Measurements from ENCODE around the gene PDHA2. TPM values are rescaled to one million over a fixed set of nuclear protein-coding genes. Genes with fewer than 3 reads are reported as not detected.

Gene PDHA2
- not detected for total RNA-seq

- H3K27ac Mint-ChIP-seq, result no peak within 1 kb of the TSS
- DNase-seq, result no peak
- no peaks in the 10 kb centered on the region for H3K27me3 Mint-ChIP-seq (ENCODE audit: low read depth)
- CTCF ChIA-PET, result no interaction called here
- H3K9me3 Mint-ChIP-seq, result peaks cover 2% of the 10 kb centered on the region
- no peaks in the 10 kb centered on the region for H3K4me1 Mint-ChIP-seq (ENCODE audit: low read depth)
- no peak within 1 kb of the TSS for H3K4me3 Mint-ChIP-seq
- intact Hi-C loops (cut with micrococcal nuclease), result loop anchor here (10.0 kb wide), 1 partner anchor 685 kb away; no protein-coding TSS in a partner anchor
- H3K36me3 Mint-ChIP-seq (ENCODE audit: low read depth), result no peaks in the 10 kb centered on the region
Observed at GRCh38 chr4:95839891-95840290, at the start of gene PDHA2. TSS of gene PDHA2 (plus strand) at chr4:95840093. CDS start at chr4:95840151, 58 bp downstream.

GRCh38 chr4:95798003-95798402, 41.9 kb upstream of the PDHA2 start:
- Mint-ChIP-seq H3K4me1 (ENCODE audit: low read depth) (no peaks in the 10 kb centered on the region), H3K4me3 (no peak overlapping the region), H3K27ac (no peak overlapping the region), H3K36me3 (ENCODE audit: low read depth) (no peaks in the 10 kb centered on the region), H3K27me3 (ENCODE audit: low read depth) (no peaks in the 10 kb centered on the region), H3K9me3 (peaks cover 12% of the 10 kb centered on the region)
- DNase-seq, result no peak
- intact Hi-C loops (cut with micrococcal nuclease), result no loop called here
- CTCF ChIA-PET, result no interaction called here

- no peak overlapping the region for H3K4me3 Mint-ChIP-seq
- H3K36me3 Mint-ChIP-seq (ENCODE audit: low read depth), result no peaks in the 10 kb centered on the region
- H3K27ac Mint-ChIP-seq, result no peak overlapping the region
- peaks cover 12% of the 10 kb centered on the region for H3K9me3 Mint-ChIP-seq
- H3K4me1 Mint-ChIP-seq (ENCODE audit: low read depth), result no peaks in the 10 kb centered on the region
- intact Hi-C loops (cut with micrococcal nuclease), result no loop called here
- no peak for DNase-seq
- no peaks in the 10 kb centered on the region for H3K27me3 Mint-ChIP-seq (ENCODE audit: low read depth)
- CTCF ChIA-PET, result no interaction called here
Observed at GRCh38 chr4:95798727-95799126, 41.2 kb upstream of the PDHA2 start.

GRCh38 chr4:95821867-95822266, 18.0 kb upstream of the PDHA2 start:
- H3K27ac Mint-ChIP-seq, result no peak overlapping the region
- no peak for DNase-seq
- CTCF ChIA-PET, result no interaction called here
- H3K36me3 Mint-ChIP-seq (ENCODE audit: low read depth), result no peaks in the 10 kb centered on the region
- no peaks in the 10 kb centered on the region for H3K9me3 Mint-ChIP-seq
- H3K27me3 Mint-ChIP-seq (ENCODE audit: low read depth), result no peaks in the 10 kb centered on the region
- no peaks in the 10 kb centered on the region for H3K4me1 Mint-ChIP-seq (ENCODE audit: low read depth)
- intact Hi-C loops (cut with micrococcal nuclease), result no loop called here
- H3K4me3 Mint-ChIP-seq, result no peak overlapping the region

- H3K9me3 Mint-ChIP-seq, result no peaks in the 10 kb centered on the region
- no peak for DNase-seq
- no peaks in the 10 kb centered on the region for H3K27me3 Mint-ChIP-seq (ENCODE audit: low read depth)
- no peak overlapping the region for H3K27ac Mint-ChIP-seq
- CTCF ChIA-PET, result no interaction called here
- H3K4me1 Mint-ChIP-seq (ENCODE audit: low read depth), result no peaks in the 10 kb centered on the region
- no peaks in the 10 kb centered on the region for H3K36me3 Mint-ChIP-seq (ENCODE audit: low read depth)
- intact Hi-C loops (cut with micrococcal nuclease), result no loop called here
- H3K4me3 Mint-ChIP-seq, result no peak overlapping the region
Observed at GRCh38 chr4:95825546-95825945, 14.3 kb upstream of the PDHA2 start.

GRCh38 chr4:95830651-95831050, 9.2 kb upstream of the PDHA2 start:
- Mint-ChIP-seq H3K4me3 (no peak overlapping the region), H3K27me3 (ENCODE audit: low read depth) (no peaks in the 10 kb centered on the region), H3K4me1 (ENCODE audit: low read depth) (no peaks in the 10 kb centered on the region), H3K36me3 (ENCODE audit: low read depth) (no peaks in the 10 kb centered on the region), H3K9me3 (no peaks in the 10 kb centered on the region), H3K27ac (no peak overlapping the region)
- CTCF ChIA-PET, result no interaction called here
- intact Hi-C loops (cut with micrococcal nuclease), result loop anchor here (10.0 kb wide), 1 partner anchor 676 kb away; no protein-coding TSS in a partner anchor
- no peak for DNase-seq

- CTCF ChIA-PET, result no interaction called here
- no peaks in the 10 kb centered on the region for H3K27me3 Mint-ChIP-seq (ENCODE audit: low read depth)
- H3K4me3 Mint-ChIP-seq, result no peak overlapping the region
- intact Hi-C loops (cut with micrococcal nuclease), result loop anchor here (10.0 kb wide), 1 partner anchor 676 kb away; no protein-coding TSS in a partner anchor
- H3K27ac Mint-ChIP-seq, result no peak overlapping the region
- no peaks in the 10 kb centered on the region for H3K36me3 Mint-ChIP-seq (ENCODE audit: low read depth)
- DNase-seq, result no peak
- H3K9me3 Mint-ChIP-seq, result no peaks in the 10 kb centered on the region
- no peaks in the 10 kb centered on the region for H3K4me1 Mint-ChIP-seq (ENCODE audit: low read depth)
Observed at GRCh38 chr4:95831166-95831565, 8.7 kb upstream of the PDHA2 start.

GRCh38 chr4:95833711-95834194, 6.1 kb upstream of the PDHA2 start:
- intact Hi-C loops (cut with micrococcal nuclease), result loop anchor here (10.0 kb wide), 1 partner anchor 679 kb away; no protein-coding TSS in a partner anchor
- DNase-seq, result no peak
- Mint-ChIP-seq H3K36me3 (ENCODE audit: low read depth) (no peaks in the 10 kb centered on the region), H3K27me3 (ENCODE audit: low read depth) (no peaks in the 10 kb centered on the region), H3K4me1 (ENCODE audit: low read depth) (no peaks in the 10 kb centered on the region), H3K9me3 (no peaks in the 10 kb centered on the region), H3K27ac (no peak overlapping the region), H3K4me3 (no peak overlapping the region)
- CTCF ChIA-PET, result no interaction called here

GRCh38 chr4:95835672-95836071, 4.2 kb upstream of the PDHA2 start:
- Mint-ChIP-seq H3K4me3 (no peak overlapping the region), H3K9me3 (no peaks in the 10 kb centered on the region), H3K27me3 (ENCODE audit: low read depth) (no peaks in the 10 kb centered on the region), H3K36me3 (ENCODE audit: low read depth) (no peaks in the 10 kb centered on the region), H3K27ac (no peak overlapping the region), H3K4me1 (ENCODE audit: low read depth) (no peaks in the 10 kb centered on the region)
- CTCF ChIA-PET, result no interaction called here
- peak; percentile 7 for DNase-seq
- intact Hi-C loops (cut with micrococcal nuclease), result loop anchor here (10.0 kb wide), 1 partner anchor 681 kb away; no protein-coding TSS in a partner anchor

- Mint-ChIP-seq H3K36me3 (ENCODE audit: low read depth) (no peaks in the 10 kb centered on the region), H3K4me1 (ENCODE audit: low read depth) (no peaks in the 10 kb centered on the region), H3K9me3 (no peaks in the 10 kb centered on the region), H3K4me3 (no peak overlapping the region), H3K27me3 (ENCODE audit: low read depth) (no peaks in the 10 kb centered on the region), H3K27ac (no peak overlapping the region)
- intact Hi-C loops (cut with micrococcal nuclease), result loop anchor here (10.0 kb wide), 1 partner anchor 683 kb away; no protein-coding TSS in a partner anchor
- DNase-seq, result no peak
- CTCF ChIA-PET, result no interaction called here
Observed at GRCh38 chr4:95838192-95838591, 1.7 kb upstream of the PDHA2 start.

GRCh38 chr4:95847908-95848460, 8.1 kb downstream of the PDHA2 start:
- Mint-ChIP-seq H3K4me1 (ENCODE audit: low read depth) (no peaks in the 10 kb centered on the region), H3K27me3 (ENCODE audit: low read depth) (no peaks in the 10 kb centered on the region), H3K9me3 (peaks cover 2% of the 10 kb centered on the region), H3K4me3 (no peak overlapping the region), H3K36me3 (ENCODE audit: low read depth) (no peaks in the 10 kb centered on the region), H3K27ac (no peak overlapping the region)
- CTCF ChIA-PET, result no interaction called here
- no peak for DNase-seq
- intact Hi-C loops (cut with micrococcal nuclease), result no loop called here

GRCh38 chr4:95850161-95850560, 10.3 kb downstream of the PDHA2 start:
- Mint-ChIP-seq H3K27ac (no peak overlapping the region), H3K27me3 (ENCODE audit: low read depth) (no peaks in the 10 kb centered on the region), H3K36me3 (ENCODE audit: low read depth) (no peaks in the 10 kb centered on the region), H3K4me3 (no peak overlapping the region), H3K4me1 (ENCODE audit: low read depth) (no peaks in the 10 kb centered on the region), H3K9me3 (no peaks in the 10 kb centered on the region)
- no peak for DNase-seq
- intact Hi-C loops (cut with micrococcal nuclease), result no loop called here
- CTCF ChIA-PET, result no interaction called here

GRCh38 chr4:95857761-95858160, 17.9 kb downstream of the PDHA2 start:
- CTCF ChIA-PET, result no interaction called here
- no peaks in the 10 kb centered on the region for H3K9me3 Mint-ChIP-seq
- no peaks in the 10 kb centered on the region for H3K4me1 Mint-ChIP-seq (ENCODE audit: low read depth)
- DNase-seq, result no peak
- H3K27me3 Mint-ChIP-seq (ENCODE audit: low read depth), result no peaks in the 10 kb centered on the region
- no peak overlapping the region for H3K4me3 Mint-ChIP-seq
- no peak overlapping the region for H3K27ac Mint-ChIP-seq
- intact Hi-C loops (cut with micrococcal nuclease), result no loop called here
- H3K36me3 Mint-ChIP-seq (ENCODE audit: low read depth), result no peaks in the 10 kb centered on the region

Measured in activated naive CD4-positive, alpha-beta T cell treated with anti-CD3 and anti-CD28 coated beads for 36 hours (primary cell).